Measurements from ENCODE around the gene CBR3. TPM values are rescaled to one million over a fixed set of nuclear protein-coding genes. Genes with fewer than 3 reads are reported as not detected.

Gene CBR3
- total and polyA plus RNA-seq, 9 of the 15 experiments (the other 6 are each of a cell fraction or from before 2014, with no cell fraction given), result not detected

GRCh38 chr21:36166705-36167104 is 31.8 kb downstream of the CBR3 start:
- no peak overlapping the region for H3K27ac ChIP-seq (ENCODE audit: extremely low read depth, low read depth, low read length)
- H3K4me1 ChIP-seq (replicated peaks in 1 of 2; ENCODE audit: control insufficient read depth in 2 of 2, insufficient read depth in 2 of 2, low read length in 2 of 2), result peaks cover 0 to 3% of the 10 kb centered on the region in 2 experiments; a peak in 3 of 5 replicates
- no peak overlapping the region for H3K9ac ChIP-seq (ENCODE audit: insufficient read depth in 1 of 2, low read depth in 2 of 2, low read length in 2 of 2)
- WGBS (ENCODE audit: insufficient coverage, low coverage, missing lambda C conversion rate), result 2% methylated on average over 7 of the region's 7 CpGs
- no peaks in the 10 kb centered on the region for H3K79me2 ChIP-seq (ENCODE audit: control insufficient read depth, insufficient read depth, low read length)
- H3K4me3 ChIP-seq, result no peak overlapping the region
- H2AFZ ChIP-seq (ENCODE audit: low read depth, low read length), result no peak overlapping the region
- intact Hi-C loops (cut with micrococcal nuclease) (no loop called here), in situ Hi-C loops (cut with MboI) (no loop called here)
- H4K20me1 ChIP-seq (replicated peaks; ENCODE audit: control insufficient read depth, insufficient read depth, low read length), result no peaks in the 10 kb centered on the region
- no peak overlapping the region; the same call in 1 of the 2 replicates for H3K4me2 ChIP-seq (ENCODE audit: insufficient read depth, low read length)
- no peaks in the 10 kb centered on the region for H3K9me1 ChIP-seq (ENCODE audit: control insufficient read depth, insufficient read depth, low read length)
- ChIA-PET CTCF (ENCODE audit: low intra/inter-chr PET ratio) (no interaction called here), POLR2A (interaction anchor here (0.6 kb wide), 1 partner anchor 1137 kb away, joined by 3 read pairs; no protein-coding TSS in a partner anchor)
- no peaks in the 10 kb centered on the region for H3K36me3 ChIP-seq (ENCODE audit: control insufficient read depth, insufficient read depth, low read length)
- ATAC-seq (peak; percentile 69; the same call in 2 of the 3 replicates), DNase-seq (ENCODE audit: extremely low read depth in 1 of 4, low spot score in 3 of 4) (peak in 2 of 4 experiments; percentile 19 to 45), FAIRE-seq (peak; percentile 15)
- H3K9me3 ChIP-seq (replicated peaks; ENCODE audit: control insufficient read depth, insufficient read depth, low read depth, low read length), result no peaks in the 10 kb centered on the region
- peaks cover 3 to 35% of the 10 kb centered on the region in 2 experiments; a peak in 4 of 5 replicates for H3K27me3 ChIP-seq (ENCODE audit: control insufficient read depth in 2 of 2, insufficient read depth in 2 of 2, low read length in 2 of 2)
- no TSS peak for BruUV-seq (replicated peaks)
- no peak for TF ChIP-seq ZBTB5 (IDR thresholded peaks at IDR 0.05)
- no peak for TF ChIP-seq PHF21A (IDR thresholded peaks at IDR 0.05; ENCODE audit: borderline replicate concordance, low read depth)
- TF ChIP-seq ZBTB34 (CRISPR knock-in tag; IDR thresholded peaks at IDR 0.05), result no peak
- no peak for TF ChIP-seq CXXC5 (CRISPR knock-in tag; IDR thresholded peaks at IDR 0.05)
- TF ChIP-seq ZFP91 (CRISPR knock-in tag; IDR thresholded peaks at IDR 0.05), result no peak
- TF ChIP-seq REST (IDR thresholded peaks at IDR 0.05; ENCODE audit: borderline replicate concordance), result peak; percentile 13; the same call in 1 of the 2 replicates
- TF ChIP-seq REST (CRISPR knock-in tag; IDR thresholded peaks at IDR 0.05; ENCODE audit: low read depth), result no peak
- TF ChIP-seq BHLHE40 (IDR thresholded peaks at IDR 0.05; ENCODE audit: low read length), result 0 out of 2 replicates have a peak, but pooled peaks have one; percentile 30
- TF ChIP-seq PTRF (tag; IDR thresholded peaks at IDR 0.05), result no peak
- no peak for TF ChIP-seq NFRKB (IDR thresholded peaks at IDR 0.05; ENCODE audit: low read depth)

All from K562 (cell line).